Measurements from ENCODE around the gene ANKRD13A. TPM values are rescaled to one million over a fixed set of nuclear protein-coding genes. Genes with fewer than 3 reads are reported as not detected.
"Not testable (repeated sequence)": the region's sequence is repeated elsewhere in the genome, so short reads cannot be mapped to it uniquely, and the experiment has no call there.

Gene ANKRD13A
- total RNA-seq, 4 donors from 2014 or later = 19.0 to 29.3 (median 20.5) TPM

GRCh38 chr12:110080410-110080809, 81.2 kb downstream of the ANKRD13A start:
- in situ Hi-C loops (cut with MboI; ENCODE audit: low sequenced_read_pairs in 4 of 4) (no loop called here), intact Hi-C loops (cut with DNase I; ENCODE audit: low total_unique reads) (no loop called here)
- no peak overlapping the region for H3K4me3 ChIP-seq
- no peaks in the 10 kb centered on the region for H3K9me3 ChIP-seq
- H3K4me1 ChIP-seq = no peaks in the 10 kb centered on the region
- H3K27ac ChIP-seq = no peak overlapping the region
- DNase-seq (no peak), ATAC-seq (no peak)
- no peaks in the 10 kb centered on the region for H3K36me3 ChIP-seq
- H3K27me3 ChIP-seq = no peaks in the 10 kb centered on the region
- TF ChIP-seq POLR2A (IDR thresholded peaks at IDR 0.05) (no peak), CTCF (IDR thresholded peaks at IDR 0.05 in 4 of 5, conservative IDR thresholded peaks at IDR 0.05 in 1 of 5) (no peak)

GRCh38 chr12:110084314-110085015, 85.2 kb downstream of the ANKRD13A start:
- Histone ChIP-seq H3K4me3 (no peak overlapping the region), H3K36me3 (no peaks in the 10 kb centered on the region), H3K4me1 (no peaks in the 10 kb centered on the region), H3K9me3 (no peaks in the 10 kb centered on the region), H3K27me3 (no peaks in the 10 kb centered on the region), H3K27ac (no peak overlapping the region)
- no peak for TF ChIP-seq CTCF (IDR thresholded peaks at IDR 0.05 in 4 of 5, conservative IDR thresholded peaks at IDR 0.05 in 1 of 5)
- TF ChIP-seq POLR2A (IDR thresholded peaks at IDR 0.05) = no peak
- intact Hi-C loops (cut with DNase I; ENCODE audit: low total_unique reads) = no loop called here
- no peak for DNase-seq
- ATAC-seq = no peak
- in situ Hi-C loops (cut with MboI; ENCODE audit: low sequenced_read_pairs in 4 of 4) = no loop called here

- in situ Hi-C loops (cut with MboI; ENCODE audit: low sequenced_read_pairs in 4 of 4); H3K27me3 ChIP-seq; H3K4me1 ChIP-seq; H3K27ac ChIP-seq; H3K4me3 ChIP-seq; H3K9me3 ChIP-seq; DNase-seq; intact Hi-C loops (cut with DNase I; ENCODE audit: low total_unique reads); ATAC-seq; H3K36me3 ChIP-seq: not testable (repeated sequence)
These were observed 89.0 kb downstream of the ANKRD13A start for GRCh38 chr12:110088216-110088615.

GRCh38 chr12:110088936-110089335, 89.7 kb downstream of the ANKRD13A start:
- Histone ChIP-seq H3K27ac (no peak overlapping the region), H3K4me3 (no peak overlapping the region), H3K4me1 (no peaks in the 10 kb centered on the region), H3K36me3 (no peaks in the 10 kb centered on the region), H3K27me3 (no peaks in the 10 kb centered on the region), H3K9me3 (no peaks in the 10 kb centered on the region)
- intact Hi-C loops (cut with DNase I; ENCODE audit: low total_unique reads) (no loop called here), in situ Hi-C loops (cut with MboI; ENCODE audit: low sequenced_read_pairs in 4 of 4) (no loop called here)
- DNase-seq = no peak
- ATAC-seq = peak; percentile 33 to 50
- TF ChIP-seq CTCF (IDR thresholded peaks at IDR 0.05 in 4 of 5, conservative IDR thresholded peaks at IDR 0.05 in 1 of 5) = no peak
- TF ChIP-seq POLR2A (IDR thresholded peaks at IDR 0.05) = no peak

Other genes with a start within 250 kb of the ANKRD13A start
- gene TRPV4, start 166.0 kb upstream of the ANKRD13A start, total RNA-seq = not detected
- gene GLTP, start 118.9 kb upstream of the ANKRD13A start, total RNA-seq = 10 to 100 TPM; 18.3 to 34.0 (median 22.4) TPM
- gene TCHP, start 99.2 kb upstream of the ANKRD13A start, total RNA-seq = 1 to 10 TPM; 7.3 to 9.4 (median 8.0) TPM
- 10 to 100 TPM; 23.4 to 32.1 (median 23.6) TPM for gene GIT2, start 3.1 kb upstream of the ANKRD13A start, total RNA-seq
- gene C12orf76, start 49.1 kb downstream of the ANKRD13A start, total RNA-seq = 10 to 100 TPM in 1 of 4 donors, 1 to 10 TPM in 3; 3.0 to 22.8 (median 8.0) TPM
- 1 to 10 TPM; 3.3 to 4.5 (median 3.7) TPM for gene IFT81, start 124.9 kb downstream of the ANKRD13A start, total RNA-seq